GM18867 (cell line): ENCODE results near the gene MYL6B.
"Not testable (repeated sequence)": the region's sequence is repeated elsewhere in the genome, so short reads cannot be mapped to it uniquely, and the experiment has no call there.

Experiments used
- ATAC-seq: cut with Tn5 transposase; IDR thresholded peaks from one replicate; pipeline ENCODE4 v1.9.1; 2021; ENCODE audit warnings: mild to moderate bottlenecking, moderate library complexity; ENCODE audit not compliant: unreplicated experiment

Gene MYL6B

GRCh38 chr12:56152132-56152755, at the start of gene MYL6B:
Gene MYL6B, plus strand, starts transcription at chr12:56152587. Its CDS starts 1,332 bp downstream, at chr12:56153919.
- peak; percentile 90 for ATAC-seq

- no peak for ATAC-seq
Measured at GRCh38 chr12:56102683-56103065, 49.7 kb upstream of the MYL6B start.

- ATAC-seq: no peak
Measured at GRCh38 chr12:56103066-56103711, 49.2 kb upstream of the MYL6B start.

GRCh38 chr12:56103823-56104108, 48.6 kb upstream of the MYL6B start:
- no peak for ATAC-seq

GRCh38 chr12:56104109-56104814, 48.1 kb upstream of the MYL6B start, which contains the start of gene PA2G4:
Gene PA2G4, plus strand, starts transcription at chr12:56104559. Its CDS starts 179 bp downstream, at chr12:56104738.
- ATAC-seq: peak; percentile 95

GRCh38 chr12:56104815-56105608, 47.4 kb upstream of the MYL6B start:
- peak; percentile 17 for ATAC-seq

- no peak for ATAC-seq
Measured at GRCh38 chr12:56105609-56105902, 46.8 kb upstream of the MYL6B start.

- ATAC-seq: no peak
Measured at GRCh38 chr12:56107242-56107641, 45.1 kb upstream of the MYL6B start.

GRCh38 chr12:56110571-56110970, 41.8 kb upstream of the MYL6B start:
- ATAC-seq: no peak

GRCh38 chr12:56114084-56114483, 38.3 kb upstream of the MYL6B start:
- no peak for ATAC-seq

GRCh38 chr12:56115329-56115728, 37.1 kb upstream of the MYL6B start:
- no peak for ATAC-seq

- ATAC-seq: peak; percentile 44
Measured at GRCh38 chr12:56116267-56117081, 35.9 kb upstream of the MYL6B start, which contains the start of gene RPL41. Gene RPL41, plus strand, starts transcription at chr12:56116633.

GRCh38 chr12:56117082-56117706, 35.2 kb upstream of the MYL6B start:
- ATAC-seq: not testable (repeated sequence)

- ATAC-seq: peak; percentile 82
Measured at GRCh38 chr12:56117778-56118687, 34.4 kb upstream of the MYL6B start, which contains the start of gene ZC3H10. Gene ZC3H10, plus strand, starts transcription at chr12:56118266. Its CDS starts 2,297 bp downstream, at chr12:56120563.

GRCh38 chr12:56118688-56119357, 33.6 kb upstream of the MYL6B start:
- ATAC-seq: peak; percentile 9

- no peak for ATAC-seq
Measured at GRCh38 chr12:56119361-56119796, 33.0 kb upstream of the MYL6B start.

- ATAC-seq: no peak
Measured at GRCh38 chr12:56120158-56120846, 32.1 kb upstream of the MYL6B start.
